PC-3 (cell line): ENCODE data around the gene BDH1. TPM values are rescaled to one million over a fixed set of nuclear protein-coding genes. Genes with fewer than 3 reads are reported as not detected.

ENCODE experiments used
- ATAC-seq: fragments of 200-7000 bp; cut with Tn5 transposase; 2 replicates; pipeline ENCODE4 v1.9.1; 2020; ENCODE audit warnings: mild to moderate bottlenecking, moderate library complexity
- BruUV-seq: library from RNA; stranded (reverse); fragments of 400-500 nt; replicated peaks from 2 replicates; lab custom pipeline; 2021; lab: Mats Ljungman, UMichigan
- CTCF ChIA-PET: fragments of 300-600 bp; sonication (Branson Sonifier 250); formaldehyde crosslinking; loops from one replicate; lab custom pipeline; 2022; ENCODE audit warnings: antibody characterized with exemption; lab: Charles Lee
- POLR2A ChIA-PET: fragments of 300-600 bp; sonication (Branson Sonifier 250); formaldehyde crosslinking; loops from one replicate; lab custom pipeline; 2022; ENCODE audit warnings: antibody characterized with exemption; ENCODE audit not compliant: unreplicated experiment; lab: Charles Lee
- DNase-seq: peaks from one replicate; pipeline ENCODE4 v3.0.0-alpha.2; 2015
- H2AFZ ChIP-seq: fragments of 300-600 bp; sonication (generic); 2 replicates; pipeline ENCODE4 v1.6.0; 2016; ENCODE audit warnings: antibody characterized with exemption, low read length
- H3F3A ChIP-seq: fragments of 300-600 bp; sonication (generic); one replicate; pipeline ENCODE4 v1.6.0; 2017; ENCODE audit warnings: antibody characterized with exemption, low read length, control low read depth, mild to moderate bottlenecking; ENCODE audit not compliant: unreplicated experiment
- H3K27ac ChIP-seq: fragments of 300-600 bp; sonication (generic); 2 replicates; pipeline ENCODE4 v1.5.1; 2016; ENCODE audit warnings: mild to moderate bottlenecking, low read length
- H3K27me3 ChIP-seq: fragments of 300-600 bp; sonication (generic); 2 replicates; pipeline ENCODE4 v1.6.1; 2016; ENCODE audit warnings: low read length, mixed read lengths
- H3K36me3 ChIP-seq: fragments of 300-600 bp; sonication (generic); 2 replicates; pipeline ENCODE4 v1.6.1; 2016; ENCODE audit warnings: low read depth, mixed run types, low read length, mixed read lengths
- H3K4me1 ChIP-seq: fragments of 300-600 bp; sonication (generic); 2 replicates; pipeline ENCODE4 v1.5.1; 2016; ENCODE audit warnings: low read length; ENCODE audit not compliant: insufficient read depth
- H3K4me2 ChIP-seq: fragments of 300-600 bp; sonication (generic); 2 replicates; pipeline ENCODE4 v1.6.0; 2016; ENCODE audit warnings: low read length
- H3K4me3 ChIP-seq: fragments of 300-600 bp; sonication (generic); 2 replicates; pipeline ENCODE4 v1.5.1; 2016; ENCODE audit warnings: mild to moderate bottlenecking, low read length, mixed read lengths
- H3K79me2 ChIP-seq: fragments of 300-600 bp; sonication (generic); 2 replicates; pipeline ENCODE4 v1.6.1; 2017; ENCODE audit warnings: low read length, mixed read lengths
- H3K9ac ChIP-seq: fragments of 300-600 bp; sonication (generic); 2 replicates; pipeline ENCODE4 v1.6.0; 2016; ENCODE audit warnings: mild to moderate bottlenecking, low read length
- H3K9me2 ChIP-seq: fragments of 300-600 bp; sonication (generic); replicated peaks from 2 replicates; pipeline ENCODE4 v1.6.1; 2016; ENCODE audit warnings: mixed run types, low read length, mixed read lengths
- H3K9me3 ChIP-seq: fragments of 300-600 bp; sonication (generic); 2 replicates; pipeline ENCODE4 v1.6.1; 2016; ENCODE audit warnings: low read length, mixed read lengths
- H4K20me1 ChIP-seq: fragments of 300-600 bp; sonication (generic); 2 replicates; pipeline ENCODE4 v1.6.1; 2016; ENCODE audit warnings: low read length, mixed read lengths
- CTCF ChIP-seq: fragments of 300-600 bp; sonication (generic); conservative IDR thresholded peaks from 2 replicates; pipeline ENCODE4 v1.5.1; 2017; ENCODE audit warnings: antibody characterized with exemption, low read depth, mild to moderate bottlenecking, low read length
- EZH2 ChIP-seq: fragments of 300-600 bp; sonication (generic); IDR thresholded peaks from one replicate; pipeline ENCODE4 v1.6.1; 2017; ENCODE audit warnings: antibody characterized with exemption, mild to moderate bottlenecking, low read length; ENCODE audit not compliant: unreplicated experiment
- EZH2phosphoT487 ChIP-seq: fragments of 300-600 bp; sonication (generic); IDR thresholded peaks from 2 replicates; pipeline ENCODE4 v1.6.1; 2018; ENCODE audit warnings: mild to moderate bottlenecking, antibody characterized with exemption, low read length, borderline replicate concordance
- intact Hi-C: fragments of 100-400 bp; cut with micrococcal nuclease; formaldehyde crosslinking; loops from 2 replicates; pipeline ENCODE4 v1.9.0; 2023
- total RNA-seq: library from RNA; depleted of rRNA; stranded (reverse); fragments of >200 nt; gene quantifications from 2 replicates; pipeline ENCODE4 v1.2.3, GENCODE V29; 2014

Gene BDH1
- total RNA-seq, 1 experiment from 2014 or later = 10.6 TPM

- peak overlapping the region; percentile 30 for H3K27ac ChIP-seq
- H2AFZ ChIP-seq = 0 out of 2 replicates have a peak overlapping the region, but pooled peaks have one; percentile 21
- peaks cover 18% of the 10 kb centered on the region for H3K4me1 ChIP-seq
- H3K27me3 ChIP-seq = no peaks in the 10 kb centered on the region
- intact Hi-C loops = no loop called here
- H3K36me3 ChIP-seq = no peaks in the 10 kb centered on the region
- BruUV-seq = no TSS peak
- no peak for ATAC-seq
- no peak overlapping the region for H3K9ac ChIP-seq
- no peak overlapping the region for H3K4me3 ChIP-seq
- no peaks in the 10 kb centered on the region for H3K9me3 ChIP-seq
- H3K9me2 ChIP-seq = no peaks in the 10 kb centered on the region
- no peaks in the 10 kb centered on the region for H3F3A ChIP-seq
- no peak for DNase-seq
- POLR2A ChIA-PET = no interaction called here
- peak overlapping the region; percentile 3; the same call in 1 of the 2 replicates for H3K4me2 ChIP-seq
- H4K20me1 ChIP-seq = no peaks in the 10 kb centered on the region
- TF ChIP-seq EZH2 (no peak), EZH2phosphoT487 (no peak), CTCF (no peak)
- H3K79me2 ChIP-seq = no peaks in the 10 kb centered on the region
- CTCF ChIA-PET = no interaction called here
Measured at GRCh38 chr3:197521277-197522182, 34.2 kb downstream of the BDH1 start.

DNA sequence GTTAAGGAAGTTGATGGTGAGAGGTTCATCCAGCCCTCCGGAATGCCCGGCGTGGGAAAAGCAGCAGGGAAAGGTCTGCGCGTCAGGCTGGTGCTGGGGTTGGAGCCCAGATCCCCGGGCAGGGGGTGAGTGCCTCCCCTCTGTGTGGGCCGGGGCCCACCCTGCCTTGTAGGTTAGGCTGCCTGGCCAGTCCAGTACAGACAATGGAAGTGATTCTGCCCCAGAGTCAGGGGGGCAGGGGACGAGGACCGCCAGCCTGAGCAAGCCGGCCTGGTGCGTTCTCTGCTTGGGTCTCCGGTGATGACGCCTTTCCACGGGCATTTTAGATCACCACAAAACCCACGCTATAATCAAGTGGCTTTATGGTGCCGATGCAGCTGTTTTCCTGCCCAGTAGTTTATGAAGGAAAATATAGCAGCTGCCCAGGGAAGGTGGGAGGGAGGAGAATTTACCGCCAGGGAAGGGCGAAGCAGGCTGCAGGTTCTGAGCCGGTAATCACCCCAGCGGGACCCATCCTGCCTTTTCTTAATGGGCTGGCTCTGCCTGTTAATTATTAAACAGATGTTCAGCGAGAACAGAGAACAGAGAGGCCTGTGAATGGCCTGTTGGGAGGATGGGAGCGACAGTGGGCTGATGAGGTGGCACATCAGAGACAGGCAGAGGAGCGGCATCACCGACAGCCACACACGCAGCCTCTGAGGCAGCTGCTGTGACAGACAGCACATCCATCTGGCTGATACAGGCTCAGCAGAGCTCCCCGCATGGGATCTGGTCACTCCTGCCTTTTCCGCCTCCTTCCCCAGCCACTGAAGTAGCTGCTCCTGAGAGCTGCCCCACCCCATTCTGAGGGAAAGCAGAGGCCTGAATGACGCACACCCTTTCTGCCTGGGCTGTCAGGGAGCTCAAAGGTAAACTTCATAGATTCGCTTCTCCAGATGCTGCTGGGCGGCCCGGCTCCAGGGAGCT, 35.2 kb downstream of the BDH1 start:
- ATAC-seq = peak; percentile 23
- intact Hi-C loops = no loop called here
- ChIA-PET POLR2A (no interaction called here), CTCF (no interaction called here)
- Histone ChIP-seq H3K36me3 (no peaks in the 10 kb centered on the region), H3K4me2 (peak overlapping the region; percentile 3; the same call in 1 of the 2 replicates), H3K27me3 (no peaks in the 10 kb centered on the region), H3F3A (no peaks in the 10 kb centered on the region), H3K4me1 (peaks cover 26% of the 10 kb centered on the region), H3K27ac (peak overlapping the region; percentile 42), H3K9me3 (no peaks in the 10 kb centered on the region), H3K4me3 (no peak overlapping the region), H4K20me1 (no peaks in the 10 kb centered on the region), H3K9ac (no peak overlapping the region), H2AFZ (0 out of 2 replicates have a peak overlapping the region, but pooled peaks have one; percentile 21), H3K9me2 (no peaks in the 10 kb centered on the region), H3K79me2 (no peaks in the 10 kb centered on the region)
- TF ChIP-seq EZH2 (no peak), EZH2phosphoT487 (no peak), CTCF (no peak)
- BruUV-seq = no TSS peak
- peak; percentile 57 for DNase-seq
